Spleen (tissue), 11 donors: Measurements from ENCODE around the gene ARHGDIB. TPM values are rescaled to one million over a fixed set of nuclear protein-coding genes. Genes with fewer than 3 reads are reported as not detected.
A peak's percentile ranks its signal among the peaks of the same experiment; 100 is the strongest.

Experiments used
- DNase-seq: peaks from one replicate; pipeline ENCODE4 v3.0.0-alpha.2; 2020
- H3K27ac ChIP-seq, 8 donors: fragments of 200-600 bp; sonication (generic) in 7 of 8; 1 replicate in 4 of 8; 2 replicates in 4 of 8; pipeline versions ENCODE4 v1.5.0 to v1.8.0; 2016 to 2021; ENCODE audit warnings: inconsistent platforms in 4 of 8, mild to moderate bottlenecking in 4 of 8, moderate library complexity in 1 of 8
- H3K27me3 ChIP-seq, 7 donors: fragments of 200-600 bp; sonication (generic) in 6 of 7; replicated peaks in 1 of 7; 1 replicate in 4 of 7; 2 replicates in 3 of 7; pipeline versions ENCODE4 v1.5.0 to v1.8.0; 2016 to 2021; ENCODE audit warnings: inconsistent platforms in 3 of 7, mild to moderate bottlenecking in 1 of 7
- H3K36me3 ChIP-seq, 6 donors: fragments of 200-600 bp; sonication (generic) in 5 of 6; 1 replicate in 4 of 6; 2 replicates in 2 of 6; pipeline versions ENCODE4 v1.5.0 to v1.8.0; 2016 to 2021; ENCODE audit warnings: inconsistent platforms in 2 of 6
- H3K4me1 ChIP-seq, 6 donors: fragments of 200-600 bp; sonication (generic) in 5 of 6; 1 replicate in 3 of 6; 2 replicates in 3 of 6; pipeline versions ENCODE4 v1.5.0 to v1.8.0; 2016 to 2021; ENCODE audit warnings: inconsistent platforms in 3 of 6
- H3K4me3 ChIP-seq, 8 donors: fragments of 200-600 bp; sonication (generic) in 7 of 8; 1 replicate in 4 of 8; 2 replicates in 4 of 8; pipeline versions ENCODE4 v1.5.0 to v1.8.0; 2016 to 2021; ENCODE audit warnings: inconsistent platforms in 4 of 8, mild to moderate bottlenecking in 4 of 8, moderate library complexity in 2 of 8
- H3K9me3 ChIP-seq, 8 donors: fragments of 200-600 bp; sonication (generic) in 7 of 8; 1 replicate in 4 of 8; 2 replicates in 4 of 8; pipeline versions ENCODE4 v1.5.0 to v1.8.0; 2016 to 2021; ENCODE audit warnings: inconsistent platforms in 4 of 8
- POLR2A ChIP-seq, 3 donors: fragments of 450-650 bp; IDR thresholded peaks; one replicate each; pipeline ENCODE4 v1.5.1; 2017; ENCODE audit warnings: antibody characterized with exemption in 3 of 3, mild to moderate bottlenecking in 1 of 3
- POLR2AphosphoS5 ChIP-seq, 3 donors: sonication (generic); formaldehyde crosslinking; IDR thresholded peaks; one replicate each; pipeline ENCODE4 v1.5.1; 2017; ENCODE audit warnings: antibody characterized with exemption in 3 of 3
- WGBS, 5 donors: extraction: QIAGEN DNeasy Blood & Tissue Kit in 3 of 5; methylation state at CpG; one replicate each; pipeline versions ENCODE4 v1.1.5 to v1.1.7; 2013 to 2018; 5-methylcytosine and 5-hydroxymethylcytosine counted together
- intact Hi-C: fragments of 100-400 bp; cut with DNase I; formaldehyde crosslinking; loops from one replicate; pipeline ENCODE4 v1.15.0; 2023; ENCODE audit warnings: low total_unique reads
- polyA plus RNA-seq, 3 donors: library from polyadenylated mRNA; stranded (reverse); fragments of 200-250 nt; gene quantifications; one replicate each; pipeline ENCODE4 v1.2.1, GENCODE V29; 2013
- total RNA-seq, 7 donors: library from RNA; depleted of rRNA in 3 of 7; stranded (reverse); fragments of >200 nt in 3 of 7; fragmentation: NEBNext Ultra II Directional in 4 of 7; extraction: Animal tissue kit (Norgen Biotek cat#: 25700) in 4 of 7; gene quantifications; one replicate each; pipeline versions ENCODE4 v1.1.0 to v1.2.1, GENCODE V29; 2016 to 2021
- TF ChIP-seq, protein P1 (sequence below), 11 experiments: fragments of 200-600 bp in 7 of 11; fragments of 450-650 bp in 4 of 11; sonication (generic) in 4 of 11; IDR thresholded peaks in 8 of 11; conservative IDR thresholded peaks in 3 of 11; 1 replicate in 7 of 11; 2 replicates in 4 of 11; pipeline versions ENCODE4 v1.4.0 to v1.8.0; 2016 to 2021; ENCODE audit warnings: antibody characterized with exemption in 11 of 11, inconsistent platforms in 4 of 11, mild to moderate bottlenecking in 1 of 11
- donor health status: healthy with polysubstance abuse.
- donor health status: DM: no; HTN: no; CAD: no; lungs with moderate emphysema.
- donor health status: DM: no; HTN: no; CAD: no.
- donor health status: Bipolar disorder and iron deficiency.
- donor health status: healthy.
- donor health status: DM: no; HTN: no; CAD: no.
- donor health status: DM: yes; HTN: yes; CAD: no.

ARHGDIB gene
- total and polyA plus RNA-seq, 10 donors = 537 to 1,063 (median 786) TPM

DNA sequence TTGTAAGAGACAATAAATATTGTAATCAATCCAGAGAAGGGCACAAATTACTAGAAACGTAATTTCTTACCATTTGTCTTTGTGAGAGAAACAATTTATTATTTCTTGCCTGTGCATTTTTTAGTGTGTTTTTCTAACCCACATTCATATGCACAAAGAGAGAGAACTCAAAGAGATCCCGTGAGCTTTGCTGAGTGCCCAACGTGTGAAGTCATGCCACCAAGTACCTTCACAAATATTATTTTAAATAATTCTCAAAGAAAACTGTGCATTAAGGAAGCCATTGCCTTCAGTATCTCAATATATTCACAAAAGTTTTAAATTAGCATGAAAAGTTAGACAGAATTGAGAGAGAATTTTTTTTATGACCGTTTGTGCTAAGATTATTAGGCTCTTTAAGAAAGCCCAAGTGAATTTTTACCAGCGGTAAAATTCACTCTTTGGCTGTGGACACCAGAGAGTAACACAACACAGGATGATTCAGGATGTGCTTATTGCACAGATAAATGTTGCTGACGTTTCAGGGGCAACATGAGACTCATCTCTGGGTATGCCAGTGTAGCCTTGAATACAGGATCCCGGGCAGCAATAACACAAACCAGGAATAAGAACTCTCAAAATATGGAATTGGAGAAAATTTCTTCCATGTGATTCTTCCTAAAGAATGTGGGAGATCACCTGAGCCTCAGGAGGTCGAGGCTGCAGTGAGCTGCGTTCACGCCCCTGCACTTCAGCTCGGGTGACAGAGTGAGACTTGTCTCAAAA lies 2.9 kb downstream of the ARHGDIB start:
- TF ChIP-seq POLR2A (IDR thresholded peaks at IDR 0.05) = no peak
- peak in 1 of 3 donors; percentile 45 for TF ChIP-seq POLR2AphosphoS5 (IDR thresholded peaks at IDR 0.05)
- intact Hi-C loops = no loop called here
- peak; percentile 71 for DNase-seq
- WGBS, 5 donors = 15 to 29% (median 24%) methylated on average over 11 of the region's 11 CpGs
- peaks cover 0 to 26% (median 0%) of the 10 kb centered on the region in 6 donors for H3K36me3 ChIP-seq
- H3K27me3 ChIP-seq = no peaks in the 10 kb centered on the region
- H3K4me3 ChIP-seq = peak overlapping the region; percentile 24 to 94 (median 74)
- H3K4me1 ChIP-seq = peaks cover 57 to 96% (median 84%) of the 10 kb centered on the region in 6 donors
- peak overlapping the region; percentile 86 to 94 (median 91) for H3K27ac ChIP-seq
- no peaks in the 10 kb centered on the region for H3K9me3 ChIP-seq

DNA sequence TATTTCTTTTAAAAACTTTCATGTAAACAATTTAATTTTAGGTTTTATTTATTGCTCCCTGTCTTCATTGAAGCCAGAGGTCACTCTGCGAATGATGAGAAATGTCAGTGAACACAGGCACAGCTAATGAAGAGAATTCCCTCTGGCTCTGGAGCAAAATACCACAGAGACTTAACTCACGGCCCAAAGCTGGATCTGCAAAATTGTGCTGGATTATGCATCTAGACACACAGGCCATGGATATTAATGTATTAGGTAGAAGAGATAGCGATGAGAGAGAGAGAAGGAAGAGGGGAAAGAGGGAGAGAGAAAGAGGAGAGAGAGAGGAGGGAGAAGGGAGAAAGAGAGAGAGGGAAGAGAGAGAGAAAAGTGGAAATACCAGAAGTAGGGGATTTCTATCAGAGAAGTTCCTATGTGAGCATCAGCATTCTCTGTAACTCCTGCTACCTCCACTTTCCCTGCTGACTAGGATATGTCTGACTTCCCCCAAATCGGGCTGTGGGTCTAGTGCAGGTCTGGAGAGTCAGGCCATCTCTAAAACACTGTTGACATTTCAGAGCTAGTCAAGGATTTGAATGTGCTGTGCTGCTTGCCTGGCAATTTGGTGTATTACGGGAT lies 3.7 kb downstream of the ARHGDIB start:
- peaks cover 64 to 96% (median 84%) of the 10 kb centered on the region in 6 donors for H3K4me1 ChIP-seq
- peaks cover 0 to 26% (median 0%) of the 10 kb centered on the region in 6 donors for H3K36me3 ChIP-seq
- DNase-seq = no peak
- intact Hi-C loops = no loop called here
- TF ChIP-seq, protein P1, sequence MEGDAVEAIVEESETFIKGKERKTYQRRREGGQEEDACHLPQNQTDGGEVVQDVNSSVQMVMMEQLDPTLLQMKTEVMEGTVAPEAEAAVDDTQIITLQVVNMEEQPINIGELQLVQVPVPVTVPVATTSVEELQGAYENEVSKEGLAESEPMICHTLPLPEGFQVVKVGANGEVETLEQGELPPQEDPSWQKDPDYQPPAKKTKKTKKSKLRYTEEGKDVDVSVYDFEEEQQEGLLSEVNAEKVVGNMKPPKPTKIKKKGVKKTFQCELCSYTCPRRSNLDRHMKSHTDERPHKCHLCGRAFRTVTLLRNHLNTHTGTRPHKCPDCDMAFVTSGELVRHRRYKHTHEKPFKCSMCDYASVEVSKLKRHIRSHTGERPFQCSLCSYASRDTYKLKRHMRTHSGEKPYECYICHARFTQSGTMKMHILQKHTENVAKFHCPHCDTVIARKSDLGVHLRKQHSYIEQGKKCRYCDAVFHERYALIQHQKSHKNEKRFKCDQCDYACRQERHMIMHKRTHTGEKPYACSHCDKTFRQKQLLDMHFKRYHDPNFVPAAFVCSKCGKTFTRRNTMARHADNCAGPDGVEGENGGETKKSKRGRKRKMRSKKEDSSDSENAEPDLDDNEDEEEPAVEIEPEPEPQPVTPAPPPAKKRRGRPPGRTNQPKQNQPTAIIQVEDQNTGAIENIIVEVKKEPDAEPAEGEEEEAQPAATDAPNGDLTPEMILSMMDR (IDR thresholded peaks at IDR 0.05 in 8 of 11, conservative IDR thresholded peaks at IDR 0.05 in 3 of 11) = no peak
- no peak for TF ChIP-seq POLR2A (IDR thresholded peaks at IDR 0.05)
- TF ChIP-seq POLR2AphosphoS5 (IDR thresholded peaks at IDR 0.05) = no peak
- H3K27me3 ChIP-seq = no peaks in the 10 kb centered on the region
- H3K9me3 ChIP-seq = no peaks in the 10 kb centered on the region
- H3K27ac ChIP-seq = peak overlapping the region; percentile 86 to 94 (median 91)
- peak overlapping the region in 7 of 8 donors; percentile 59 to 94 (median 76) for H3K4me3 ChIP-seq
- WGBS, 5 donors = 24 to 46% (median 34%) methylated on average over 5 of the region's 5 CpGs

DNA sequence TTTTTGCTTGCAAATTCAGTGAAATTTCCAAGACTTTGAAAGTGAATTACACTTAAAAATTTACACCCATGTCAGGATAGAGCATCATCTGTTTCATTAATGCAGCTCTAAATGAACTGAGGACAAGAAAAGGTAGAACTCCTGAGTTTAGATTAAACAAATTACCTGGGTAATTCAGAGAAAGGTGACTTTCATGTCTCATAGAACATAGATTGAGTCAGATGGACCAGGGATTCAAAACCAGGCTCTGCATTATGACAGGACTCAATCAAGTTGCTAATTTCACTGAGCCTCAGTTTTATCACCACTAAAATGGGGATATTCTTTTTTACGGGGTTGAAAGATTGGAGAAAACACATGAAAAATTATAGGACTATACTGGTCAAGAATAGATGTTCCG lies 4.5 kb downstream of the ARHGDIB start:
- WGBS, 5 donors = 21 to 42% (median 30%) methylated on average over 2 of the region's 2 CpGs
- Histone ChIP-seq H3K4me1 (peaks cover 69 to 96% (median 84%) of the 10 kb centered on the region in 6 donors), H3K9me3 (no peaks in the 10 kb centered on the region), H3K27ac (peak overlapping the region; percentile 65 to 94 (median 91)), H3K27me3 (no peaks in the 10 kb centered on the region), H3K36me3 (peaks cover 0 to 26% (median 0%) of the 10 kb centered on the region in 6 donors), H3K4me3 (peak overlapping the region in 5 of 8 donors; percentile 59 to 94 (median 76))
- no peak for DNase-seq
- intact Hi-C loops = no loop called here
- TF ChIP-seq POLR2A (IDR thresholded peaks at IDR 0.05) = no peak

DNA sequence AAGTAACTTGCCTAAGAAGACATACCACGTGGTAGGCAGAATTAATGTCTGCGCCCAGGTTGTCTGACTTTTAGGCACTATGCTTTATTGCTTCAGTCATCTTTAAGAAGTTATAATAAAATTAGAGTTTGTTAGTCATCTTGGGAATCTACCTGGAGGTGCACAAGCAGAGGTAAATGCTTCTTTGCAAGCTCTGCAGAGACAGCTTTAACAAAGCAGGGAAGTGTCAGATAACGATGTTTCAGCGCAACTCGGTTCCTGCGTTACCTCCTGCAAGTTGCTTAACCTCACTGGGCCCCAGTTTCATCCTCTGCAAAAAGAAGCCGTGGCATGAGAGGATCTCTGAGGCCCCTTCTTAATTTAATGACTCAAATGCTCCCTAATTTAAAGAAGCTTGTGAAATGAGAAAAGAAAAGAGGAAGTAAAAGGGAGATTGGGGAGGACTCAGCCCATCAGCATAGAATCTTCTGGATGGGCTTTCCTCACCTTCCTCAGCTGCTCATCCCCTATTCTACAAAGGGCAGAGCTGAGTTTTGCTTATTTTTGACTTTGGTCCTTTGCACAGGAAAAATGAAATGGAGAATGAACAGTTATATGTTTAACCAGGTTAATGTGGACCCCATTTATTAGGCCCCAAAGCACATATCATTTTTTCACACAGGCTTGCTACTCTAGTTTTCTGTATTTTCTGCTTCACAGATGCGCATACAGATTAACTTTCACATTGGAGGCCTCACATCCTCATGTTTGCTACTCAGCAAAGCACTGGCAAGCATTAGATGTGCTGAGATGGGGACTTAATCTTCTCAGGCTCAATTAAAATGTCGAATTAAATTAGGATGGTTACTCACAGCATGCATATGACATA lies 5.1 kb downstream of the ARHGDIB start:
- 18 to 49% (median 29%) methylated on average over 9 of the region's 9 CpGs for WGBS, 5 donors
- intact Hi-C loops = no loop called here
- peak in 1 of 3 donors; percentile 35 for TF ChIP-seq POLR2AphosphoS5 (IDR thresholded peaks at IDR 0.05)
- TF ChIP-seq, protein P1 (IDR thresholded peaks at IDR 0.05 in 8 of 11, conservative IDR thresholded peaks at IDR 0.05 in 3 of 11) = no peak
- Histone ChIP-seq H3K9me3 (no peaks in the 10 kb centered on the region), H3K4me1 (peaks cover 76 to 97% (median 89%) of the 10 kb centered on the region in 6 donors), H3K27me3 (no peaks in the 10 kb centered on the region), H3K36me3 (peaks cover 0 to 29% (median 0%) of the 10 kb centered on the region in 6 donors), H3K27ac (peak overlapping the region; percentile 65 to 94 (median 91)), H3K4me3 (peak overlapping the region in 7 of 8 donors; percentile 7 to 94 (median 33))
- DNase-seq = no peak
